ENCODE results near the gene RAF1.

Gene RAF1

GRCh38 chr3:12561397-12561796 is 102.5 kb downstream of the RAF1 start:
- H4K20me1 ChIP-seq (ENCODE audit: insufficient read depth, low read length), result peaks cover 21% of the 10 kb centered on the region

DNA sequence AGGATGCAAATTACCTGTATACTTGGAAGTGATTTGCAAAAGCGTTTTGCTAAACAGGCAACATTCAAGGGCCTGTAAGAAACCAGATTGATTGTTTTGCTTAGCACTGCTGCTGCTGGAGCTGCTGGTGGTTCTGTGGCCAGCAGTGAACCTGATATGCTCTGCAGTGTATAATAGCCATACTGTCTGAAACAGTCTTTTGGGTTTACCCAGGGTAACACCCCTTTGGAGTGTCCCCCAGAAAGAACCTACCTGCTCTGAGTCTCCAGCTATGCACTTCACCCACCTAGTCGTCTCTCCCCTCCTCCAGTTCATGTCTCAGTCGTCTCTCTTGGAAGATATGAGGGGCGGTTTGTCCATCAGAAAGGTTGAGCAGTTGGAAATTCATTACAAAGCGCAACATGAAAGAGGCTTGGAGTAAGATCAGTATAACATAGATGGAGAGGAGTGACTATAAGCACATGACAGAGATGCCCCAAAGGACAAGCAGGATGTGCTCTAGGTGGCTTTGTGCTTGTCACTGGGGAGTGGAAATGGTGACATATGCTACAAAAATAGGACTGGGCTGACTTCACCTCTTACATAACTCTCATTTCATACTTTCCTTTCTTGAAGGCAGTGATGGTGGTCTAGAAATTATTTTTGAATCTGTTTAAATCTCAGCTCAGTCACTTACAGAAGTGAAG is 103.3 kb downstream of the RAF1 start:
- Histone ChIP-seq H3K4me3 (ENCODE audit: low read length) (no peak overlapping the region), H3K27ac (ENCODE audit: low read length) (no peak overlapping the region), H3K4me2 (ENCODE audit: low read depth, low read length) (no peak overlapping the region), H3K9me3 (replicated peaks; ENCODE audit: insufficient read depth, low read length) (no peaks in the 10 kb centered on the region), H3K9ac (ENCODE audit: low read length) (no peak overlapping the region), H3K79me2 (ENCODE audit: low read length) (peaks cover 85% of the 10 kb centered on the region), H3K4me1 (ENCODE audit: low read length) (peaks cover 17% of the 10 kb centered on the region; the same call in 1 of the 2 replicates), H2AFZ (ENCODE audit: low read length) (no peak overlapping the region), H3K36me3 (replicated peaks; ENCODE audit: insufficient read depth, low read length) (no peaks in the 10 kb centered on the region), H3K9me2 (replicated peaks; ENCODE audit: insufficient read depth, low read length) (no peaks in the 10 kb centered on the region), H3K27me3 (replicated peaks; ENCODE audit: insufficient read depth, low read length) (no peaks in the 10 kb centered on the region), H4K20me1 (ENCODE audit: insufficient read depth, low read length) (peaks cover 21% of the 10 kb centered on the region), H3F3A (ENCODE audit: insufficient read depth, low read length) (peaks cover 8% of the 10 kb centered on the region; the same call in 1 of the 2 replicates)
- TF ChIP-seq EZH2phosphoT487 (IDR thresholded peaks at IDR 0.05; ENCODE audit: low read length) (no peak), EZH2 (optimal IDR thresholded peaks at IDR 0.05; ENCODE audit: low read depth, low read length) (no peak)
- DNase-seq, result no peak

More at GRCh38 chr3:12561397-12561796, 102.5 kb downstream of the RAF1 start:
- Histone ChIP-seq H3K79me2 (ENCODE audit: low read length) (peaks cover 93% of the 10 kb centered on the region), H3K27me3 (replicated peaks; ENCODE audit: insufficient read depth, low read length) (no peaks in the 10 kb centered on the region), H2AFZ (ENCODE audit: low read length) (no peak overlapping the region), H3F3A (ENCODE audit: insufficient read depth, low read length) (peaks cover 15% of the 10 kb centered on the region), H3K4me3 (ENCODE audit: low read length) (no peak overlapping the region), H3K4me2 (ENCODE audit: low read depth, low read length) (no peak overlapping the region), H3K4me1 (ENCODE audit: low read length) (peaks cover 25% of the 10 kb centered on the region), H3K9me3 (replicated peaks; ENCODE audit: insufficient read depth, low read length) (no peaks in the 10 kb centered on the region), H3K9ac (ENCODE audit: low read length) (no peak overlapping the region), H3K27ac (ENCODE audit: low read length) (no peak overlapping the region), H3K9me2 (replicated peaks; ENCODE audit: insufficient read depth, low read length) (no peaks in the 10 kb centered on the region), H3K36me3 (replicated peaks; ENCODE audit: insufficient read depth, low read length) (no peaks in the 10 kb centered on the region)
- DNase-seq, result no peak
- TF ChIP-seq, protein P1, sequence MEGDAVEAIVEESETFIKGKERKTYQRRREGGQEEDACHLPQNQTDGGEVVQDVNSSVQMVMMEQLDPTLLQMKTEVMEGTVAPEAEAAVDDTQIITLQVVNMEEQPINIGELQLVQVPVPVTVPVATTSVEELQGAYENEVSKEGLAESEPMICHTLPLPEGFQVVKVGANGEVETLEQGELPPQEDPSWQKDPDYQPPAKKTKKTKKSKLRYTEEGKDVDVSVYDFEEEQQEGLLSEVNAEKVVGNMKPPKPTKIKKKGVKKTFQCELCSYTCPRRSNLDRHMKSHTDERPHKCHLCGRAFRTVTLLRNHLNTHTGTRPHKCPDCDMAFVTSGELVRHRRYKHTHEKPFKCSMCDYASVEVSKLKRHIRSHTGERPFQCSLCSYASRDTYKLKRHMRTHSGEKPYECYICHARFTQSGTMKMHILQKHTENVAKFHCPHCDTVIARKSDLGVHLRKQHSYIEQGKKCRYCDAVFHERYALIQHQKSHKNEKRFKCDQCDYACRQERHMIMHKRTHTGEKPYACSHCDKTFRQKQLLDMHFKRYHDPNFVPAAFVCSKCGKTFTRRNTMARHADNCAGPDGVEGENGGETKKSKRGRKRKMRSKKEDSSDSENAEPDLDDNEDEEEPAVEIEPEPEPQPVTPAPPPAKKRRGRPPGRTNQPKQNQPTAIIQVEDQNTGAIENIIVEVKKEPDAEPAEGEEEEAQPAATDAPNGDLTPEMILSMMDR (IDR thresholded peaks at IDR 0.05; ENCODE audit: low read length), result no peak
- TF ChIP-seq EZH2 (optimal IDR thresholded peaks at IDR 0.05; ENCODE audit: low read depth, low read length) (no peak), EZH2phosphoT487 (IDR thresholded peaks at IDR 0.05; ENCODE audit: low read length) (no peak)

DNA sequence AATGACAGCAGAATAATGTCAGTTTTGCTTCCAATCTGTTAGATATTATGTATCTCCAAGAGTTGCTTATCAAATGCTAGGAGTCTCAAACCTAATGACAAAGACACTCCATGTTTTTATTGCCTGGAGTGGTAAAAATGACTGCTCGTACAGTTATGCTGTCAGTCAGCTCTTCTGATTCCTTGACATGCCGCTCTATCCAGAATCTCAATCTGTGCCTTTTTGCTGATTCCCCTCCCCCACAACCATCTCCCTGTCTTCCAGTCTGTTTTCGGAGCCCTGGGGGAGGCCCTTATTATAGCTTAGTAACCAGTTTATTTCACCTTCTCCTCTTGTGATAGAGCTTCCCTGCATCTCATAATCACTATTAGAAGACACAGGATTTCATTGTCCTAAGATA is 104.4 kb downstream of the RAF1 start:
- Histone ChIP-seq H3K27me3 (replicated peaks; ENCODE audit: insufficient read depth, low read length) (no peaks in the 10 kb centered on the region), H4K20me1 (ENCODE audit: insufficient read depth, low read length) (peaks cover 18% of the 10 kb centered on the region), H3F3A (ENCODE audit: insufficient read depth, low read length) (peaks cover 7% of the 10 kb centered on the region; the same call in 1 of the 2 replicates), H3K79me2 (ENCODE audit: low read length) (peaks cover 74% of the 10 kb centered on the region), H3K4me2 (ENCODE audit: low read depth, low read length) (no peak overlapping the region), H3K4me1 (ENCODE audit: low read length) (peaks cover 17% of the 10 kb centered on the region; the same call in 1 of the 2 replicates), H3K4me3 (ENCODE audit: low read length) (no peak overlapping the region), H3K9me3 (replicated peaks; ENCODE audit: insufficient read depth, low read length) (no peaks in the 10 kb centered on the region), H3K27ac (ENCODE audit: low read length) (no peak overlapping the region), H3K36me3 (replicated peaks; ENCODE audit: insufficient read depth, low read length) (no peaks in the 10 kb centered on the region), H3K9ac (ENCODE audit: low read length) (no peak overlapping the region), H3K9me2 (replicated peaks; ENCODE audit: insufficient read depth, low read length) (no peaks in the 10 kb centered on the region), H2AFZ (ENCODE audit: low read length) (no peak overlapping the region)
- no peak for DNase-seq
- TF ChIP-seq, protein P1 (IDR thresholded peaks at IDR 0.05; ENCODE audit: low read length), result no peak
- TF ChIP-seq EZH2 (optimal IDR thresholded peaks at IDR 0.05; ENCODE audit: low read depth, low read length) (no peak), EZH2phosphoT487 (IDR thresholded peaks at IDR 0.05; ENCODE audit: low read length) (no peak)

DNA sequence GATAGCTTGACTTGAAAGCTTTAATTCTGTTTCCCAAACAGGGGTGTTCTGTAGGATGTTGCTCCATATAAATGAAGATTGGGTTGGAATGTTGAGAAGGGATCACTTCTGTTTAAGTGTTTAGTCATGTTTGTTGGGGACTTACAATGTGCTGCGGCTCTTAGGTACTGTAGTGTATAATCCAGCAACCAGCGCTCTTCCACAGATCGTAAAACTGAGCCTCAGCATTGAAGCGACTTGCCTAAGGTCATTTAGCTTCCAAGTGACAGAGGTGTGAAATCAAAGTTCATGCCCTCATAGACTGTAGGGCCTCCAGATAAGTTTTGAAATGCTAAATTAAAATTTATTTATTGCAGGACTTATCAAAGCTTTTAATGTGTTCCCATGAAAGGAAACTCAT is 105.2 kb downstream of the RAF1 start:
- H3K9me2 ChIP-seq (replicated peaks; ENCODE audit: insufficient read depth, low read length), result no peaks in the 10 kb centered on the region
- 0 out of 2 replicates have a peak, but pooled peaks cover 5% of the 10 kb centered on the region for H3K27me3 ChIP-seq (replicated peaks; ENCODE audit: insufficient read depth, low read length)
- H3K4me3 ChIP-seq (ENCODE audit: low read length), result peak overlapping the region; percentile 79; the same call in 1 of the 2 replicates
- H3K27ac ChIP-seq (ENCODE audit: low read length), result no peak overlapping the region
- no peak overlapping the region for H2AFZ ChIP-seq (ENCODE audit: low read length)
- peaks cover 18% of the 10 kb centered on the region for H4K20me1 ChIP-seq (ENCODE audit: insufficient read depth, low read length)
- H3K9ac ChIP-seq (ENCODE audit: low read length), result no peak overlapping the region
- no peaks in the 10 kb centered on the region for H3K36me3 ChIP-seq (replicated peaks; ENCODE audit: insufficient read depth, low read length)
- H3K79me2 ChIP-seq (ENCODE audit: low read length), result peaks cover 66% of the 10 kb centered on the region
- TF ChIP-seq EZH2phosphoT487 (IDR thresholded peaks at IDR 0.05; ENCODE audit: low read length), result no peak
- TF ChIP-seq, protein P1 (IDR thresholded peaks at IDR 0.05; ENCODE audit: low read length), result no peak
- no peak for TF ChIP-seq EZH2 (optimal IDR thresholded peaks at IDR 0.05; ENCODE audit: low read depth, low read length)
- H3K4me2 ChIP-seq (ENCODE audit: low read depth, low read length), result peak overlapping the region; percentile 82
- peaks cover 7% of the 10 kb centered on the region; the same call in 1 of the 2 replicates for H3F3A ChIP-seq (ENCODE audit: insufficient read depth, low read length)
- peaks cover 17% of the 10 kb centered on the region; the same call in 1 of the 2 replicates for H3K4me1 ChIP-seq (ENCODE audit: low read length)
- H3K9me3 ChIP-seq (replicated peaks; ENCODE audit: insufficient read depth, low read length), result no peaks in the 10 kb centered on the region
- DNase-seq, result no peak

Data from MM.1S (cell line).